ENCODE measurements around the gene GNA12. TPM values are rescaled to one million over a fixed set of nuclear protein-coding genes. Genes with fewer than 3 reads are reported as not detected.

The GNA12 gene
- total and polyA plus RNA-seq, 9 of the 15 experiments (the other 6 are each of a cell fraction or from before 2014, with no cell fraction given), result 0.65 to 32.7 (median 9.6) TPM

GRCh38 chr7:2758673-2759616 is 85.2 kb downstream of the GNA12 start (continued):
- no peak for TF ChIP-seq SMAD1 (IDR thresholded peaks at IDR 0.05; ENCODE audit: low read depth, low read length, partially characterized antibody)
- peak; percentile 92 for TF ChIP-seq ZC3H11A (IDR thresholded peaks at IDR 0.05; ENCODE audit: low read depth, low read length)
- no peak for TF ChIP-seq HMGXB4 (CRISPR knock-in tag; IDR thresholded peaks at IDR 0.05)
- TF ChIP-seq MBD2 (IDR thresholded peaks at IDR 0.05; ENCODE audit: borderline replicate concordance, low read depth), result no peak
- TF ChIP-seq EP400 (IDR thresholded peaks at IDR 0.05), result no peak
- TF ChIP-seq CHD2 (IDR thresholded peaks at IDR 0.05; ENCODE audit: low read depth, low read length), result no peak

All from K562 (cell line).